Ovary (tissue), 3 donors: ENCODE measurements around the gene C1orf198.

Experiments used
- EP300 ChIP-seq: sonication (generic); formaldehyde crosslinking; IDR thresholded peaks from one replicate; pipeline ENCODE4 v1.6.1; 2017; ENCODE audit warnings: antibody characterized with exemption
- POLR2A ChIP-seq: fragments of 450-650 bp; IDR thresholded peaks from one replicate; pipeline ENCODE4 v1.6.1; 2017; ENCODE audit warnings: antibody characterized with exemption, mild to moderate bottlenecking, moderate library complexity
- TF ChIP-seq, protein P1 (sequence below), 3 donors: fragments of 450-650 bp in 2 of 3; fragments of 200-600 bp in 1 of 3; IDR thresholded peaks; one replicate each; pipeline versions ENCODE4 v1.5.1 to v1.8.0; 2016 to 2022; ENCODE audit warnings: antibody characterized with exemption in 3 of 3, mild to moderate bottlenecking in 1 of 3
- donor health status: DM: no; HTN: no; CAD: no.

DNA sequence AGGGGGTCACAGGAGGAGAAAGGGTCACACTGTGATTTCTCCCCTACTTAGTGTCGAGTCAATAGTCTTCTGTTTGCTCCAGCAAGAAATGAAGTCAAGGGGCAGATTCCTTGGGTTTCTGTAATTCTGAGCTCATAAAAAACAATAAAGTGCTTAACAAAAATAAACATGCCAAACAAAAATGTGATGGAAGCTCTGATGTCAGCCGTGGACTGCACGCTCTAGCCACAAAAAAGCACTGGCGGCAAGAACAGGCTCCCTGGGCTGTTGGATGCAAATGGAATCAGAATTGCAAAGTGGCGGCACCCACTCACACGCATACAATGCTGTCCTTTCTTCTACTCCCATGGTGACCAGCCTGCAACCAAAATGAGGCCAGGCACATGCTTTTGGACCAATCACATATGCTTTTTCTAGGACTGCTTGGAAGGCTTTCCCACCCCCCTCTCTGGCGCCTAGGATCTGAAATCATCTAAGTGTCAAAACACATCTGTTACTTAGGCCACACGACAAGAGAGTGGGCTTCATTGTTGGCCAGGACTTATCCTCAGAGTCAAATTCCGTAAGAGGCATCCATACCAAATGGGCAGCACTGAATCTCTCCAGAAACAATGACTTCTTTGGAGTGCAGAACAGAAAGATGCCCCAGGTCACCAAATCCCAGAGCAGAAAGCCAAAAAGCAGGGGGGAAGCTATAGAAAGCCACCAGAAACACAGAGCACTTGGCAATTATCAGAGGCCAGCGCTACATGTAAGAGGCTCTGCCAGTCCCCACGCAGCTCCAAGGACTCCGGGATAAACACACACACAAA, 9.2 kb downstream of the C1orf198 start:
- no peak for TF ChIP-seq POLR2A
- TF ChIP-seq, protein P1, sequence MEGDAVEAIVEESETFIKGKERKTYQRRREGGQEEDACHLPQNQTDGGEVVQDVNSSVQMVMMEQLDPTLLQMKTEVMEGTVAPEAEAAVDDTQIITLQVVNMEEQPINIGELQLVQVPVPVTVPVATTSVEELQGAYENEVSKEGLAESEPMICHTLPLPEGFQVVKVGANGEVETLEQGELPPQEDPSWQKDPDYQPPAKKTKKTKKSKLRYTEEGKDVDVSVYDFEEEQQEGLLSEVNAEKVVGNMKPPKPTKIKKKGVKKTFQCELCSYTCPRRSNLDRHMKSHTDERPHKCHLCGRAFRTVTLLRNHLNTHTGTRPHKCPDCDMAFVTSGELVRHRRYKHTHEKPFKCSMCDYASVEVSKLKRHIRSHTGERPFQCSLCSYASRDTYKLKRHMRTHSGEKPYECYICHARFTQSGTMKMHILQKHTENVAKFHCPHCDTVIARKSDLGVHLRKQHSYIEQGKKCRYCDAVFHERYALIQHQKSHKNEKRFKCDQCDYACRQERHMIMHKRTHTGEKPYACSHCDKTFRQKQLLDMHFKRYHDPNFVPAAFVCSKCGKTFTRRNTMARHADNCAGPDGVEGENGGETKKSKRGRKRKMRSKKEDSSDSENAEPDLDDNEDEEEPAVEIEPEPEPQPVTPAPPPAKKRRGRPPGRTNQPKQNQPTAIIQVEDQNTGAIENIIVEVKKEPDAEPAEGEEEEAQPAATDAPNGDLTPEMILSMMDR (IDR thresholded peaks at IDR 0.05) = no peak
- TF ChIP-seq EP300 = no peak
